CD14-positive monocyte (primary cell): ENCODE measurements around the gene PIM3. TPM values are rescaled to one million over a fixed set of nuclear protein-coding genes. Genes with fewer than 3 reads are reported as not detected.

ENCODE experiments used
- DNase-seq, 3 donors: peaks; one replicate each; pipeline ENCODE4 v3.0.0-alpha.2; 2011 to 2022
- H2AFZ ChIP-seq: 2 replicates; pipeline ENCODE4 v1.6.0; 2012; ENCODE audit warnings: mild to moderate bottlenecking, low read depth, low read length, inconsistent platforms; ENCODE audit not compliant: insufficient read depth, poor library complexity, severe bottlenecking
- H3K27ac ChIP-seq, 2 donors: 1 replicate in 1 of 2; 2 replicates in 1 of 2; pipeline ENCODE4 v1.5.1; 2012 to 2013; ENCODE audit warnings: low read length in 2 of 2, control low read depth in 1 of 2, inconsistent platforms in 1 of 2, low read depth in 1 of 2, mild to moderate bottlenecking in 1 of 2
- H3K27me3 ChIP-seq, 2 donors: one replicate each; pipeline versions ENCODE4 v1.6.0 to v1.6.1; 2011 to 2013; ENCODE audit warnings: low read length in 2 of 2; ENCODE audit not compliant: control insufficient read depth in 2 of 2, insufficient read depth in 2 of 2
- H3K36me3 ChIP-seq, 2 donors: replicated peaks in 1 of 2; 1 replicate in 1 of 2; 2 replicates in 1 of 2; pipeline versions ENCODE4 v1.5.1 to v1.6.1; 2012 to 2013; ENCODE audit warnings: low read length in 2 of 2, control low read depth in 1 of 2, inconsistent platforms in 1 of 2, mild to moderate bottlenecking in 1 of 2; ENCODE audit not compliant: insufficient read depth in 2 of 2, control insufficient read depth in 1 of 2
- H3K4me1 ChIP-seq, 2 donors: 1 replicate in 1 of 2; 2 replicates in 1 of 2; pipeline versions ENCODE4 v1.5.1 to v1.6.1; 2012 to 2013; ENCODE audit warnings: low read length in 2 of 2, control low read depth in 1 of 2, inconsistent platforms in 1 of 2, mild to moderate bottlenecking in 1 of 2, moderate library complexity in 1 of 2; ENCODE audit not compliant: insufficient read depth in 2 of 2, control insufficient read depth in 1 of 2
- H3K4me2 ChIP-seq: replicated peaks from 2 replicates; pipeline ENCODE3; 2012; ENCODE audit warnings: low read length, moderate library complexity, mild to moderate bottlenecking; ENCODE audit not compliant: poor library complexity, severe bottlenecking; ENCODE audit errors: extremely low read depth
- H3K4me3 ChIP-seq, 3 experiments: fragments of 200-600 bp in 1 of 3; sonication (generic) in 1 of 3; replicated peaks in 1 of 3; 1 replicate in 2 of 3; 2 replicates in 1 of 3; pipeline ENCODE4 v1.5.1; 2011 to 2013; ENCODE audit warnings: low read length in 3 of 3, mild to moderate bottlenecking in 3 of 3, control low read depth in 2 of 3, low read depth in 2 of 3, inconsistent platforms in 1 of 3, moderate library complexity in 1 of 3
- H3K79me2 ChIP-seq: 2 replicates; pipeline ENCODE4 v1.6.0; 2012; ENCODE audit warnings: mild to moderate bottlenecking, control low read depth, inconsistent platforms, low read length, moderate library complexity; ENCODE audit not compliant: insufficient read depth
- H3K9ac ChIP-seq: 2 replicates; pipeline ENCODE4 v1.6.0; 2017; ENCODE audit warnings: low read length, mild to moderate bottlenecking; ENCODE audit not compliant: insufficient read depth, poor library complexity, severe bottlenecking
- H3K9me3 ChIP-seq, 2 donors: replicated peaks in 1 of 2; 1 replicate in 1 of 2; 2 replicates in 1 of 2; pipeline versions ENCODE4 v1.5.1 to v1.6.1; 2012 to 2013; ENCODE audit warnings: low read length in 2 of 2, control low read depth in 1 of 2; ENCODE audit not compliant: control insufficient read depth in 1 of 2, insufficient read depth in 1 of 2
- H4K20me1 ChIP-seq: 2 replicates; pipeline ENCODE4 v1.6.0; 2012; ENCODE audit warnings: mild to moderate bottlenecking, low read length, control low read depth, moderate library complexity; ENCODE audit not compliant: insufficient read depth
- H3K27ac Mint-ChIP-seq, 7 donors: one replicate each; pipeline ENCODE4 v1.8.0; 2020; ENCODE audit warnings: mild to moderate bottlenecking in 7 of 7, mixed read lengths in 7 of 7, moderate library complexity in 6 of 7, inconsistent platforms in 2 of 7
- H3K27me3 Mint-ChIP-seq, 3 donors: one replicate each; pipeline ENCODE4 v1.8.0; 2021 to 2022; ENCODE audit warnings: low read depth in 3 of 3, mild to moderate bottlenecking in 3 of 3, mixed read lengths in 3 of 3, moderate library complexity in 3 of 3, inconsistent platforms in 1 of 3
- H3K36me3 Mint-ChIP-seq, 2 donors: one replicate each; pipeline ENCODE4 v1.8.0; 2020; ENCODE audit warnings: mixed read lengths in 2 of 2, inconsistent platforms in 1 of 2, mild to moderate bottlenecking in 1 of 2
- H3K4me1 Mint-ChIP-seq: one replicate; pipeline ENCODE4 v1.8.0; 2020; ENCODE audit warnings: mild to moderate bottlenecking, mixed read lengths
- H3K4me3 Mint-ChIP-seq, 2 donors: one replicate each; pipeline ENCODE4 v1.8.0; 2020; ENCODE audit warnings: mild to moderate bottlenecking in 2 of 2, mixed read lengths in 2 of 2, moderate library complexity in 1 of 2
- H3K9me3 Mint-ChIP-seq, 7 donors: one replicate each; pipeline ENCODE4 v1.8.0; 2020 to 2022; ENCODE audit warnings: mixed read lengths in 7 of 7, mild to moderate bottlenecking in 6 of 7, moderate library complexity in 6 of 7, inconsistent platforms in 2 of 7
- WGBS: methylation state at CpG from one replicate; pipeline ENCODE4 v1.1.5; 2013; ENCODE audit warnings: missing lambda C conversion rate; ENCODE audit not compliant: insufficient coverage; 5-methylcytosine and 5-hydroxymethylcytosine counted together
- intact Hi-C, 2 donors: fragments of 100-400 bp; cut with micrococcal nuclease; formaldehyde crosslinking; loops; one replicate each; pipeline versions ENCODE4 v1.15.0 to v1.15.1; 2023
- polyA plus RNA-seq, 3 donors: library from polyadenylated mRNA; depleted of rRNA in 1 of 3; unstranded in 2 of 3; stranded (reverse) in 1 of 3; fragments of 300-500 nt in 2 of 3; fragments of >200 nt in 1 of 3; fragmentation: Illumina TruSeq in 2 of 3; gene quantifications; 1 replicate in 2 of 3; 2 replicates in 1 of 3; pipeline ENCODE4 v1.2.3, GENCODE V29; 2012 to 2021
- TF ChIP-seq, protein P1 (sequence below): fragments of 200-600 bp; IDR thresholded peaks from one replicate; pipeline ENCODE4 v1.8.0; 2022; ENCODE audit warnings: antibody characterized with exemption, mild to moderate bottlenecking

Gene PIM3
- polyA plus RNA-seq, 3 donors: 38.8 to 135 (median 40.4) TPM

DNA sequence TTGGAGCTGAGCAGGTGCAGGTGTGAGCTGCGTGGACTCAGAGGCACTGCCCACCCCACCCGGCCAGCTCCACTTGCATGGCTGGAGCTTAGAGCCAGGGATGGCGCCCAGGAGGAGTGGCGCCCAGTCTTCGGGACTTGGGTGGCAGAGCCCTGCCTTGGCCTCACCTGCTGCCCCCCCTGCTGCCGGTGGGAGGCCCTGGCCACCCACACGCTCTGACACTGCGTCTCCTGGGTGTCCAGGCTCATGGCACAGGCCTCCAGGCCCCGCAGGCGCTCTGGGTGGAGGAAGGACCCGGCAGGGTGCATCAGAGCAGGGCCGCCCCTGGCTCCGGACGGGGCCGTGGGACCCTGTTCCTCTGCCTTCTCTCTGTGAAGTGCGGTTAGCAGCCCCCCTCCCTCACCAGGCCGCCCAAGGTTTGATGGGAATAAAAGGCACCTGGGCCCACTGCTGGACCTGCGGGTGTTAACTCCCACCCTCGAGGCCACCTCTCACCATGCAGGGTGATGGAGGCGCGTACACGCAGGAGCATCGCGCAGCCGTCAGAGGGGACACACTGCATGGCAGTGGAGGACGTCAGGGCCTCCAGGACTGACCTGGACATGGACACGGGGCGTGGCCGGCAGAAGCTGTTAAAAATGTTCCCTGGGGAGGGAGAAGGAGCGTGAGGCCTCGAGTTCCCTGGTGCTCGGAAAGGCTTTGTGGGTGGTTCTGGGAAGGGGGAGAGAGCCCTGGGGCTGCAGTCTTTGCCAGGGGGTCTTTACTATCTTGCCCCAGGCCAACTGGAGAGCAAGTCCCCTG lies 40.2 kb downstream of the PIM3 start:
- DNase-seq: no peak
- H2AFZ ChIP-seq: no peak overlapping the region
- H3K36me3 ChIP-seq: no peaks in the 10 kb centered on the region
- TF ChIP-seq, protein P1, sequence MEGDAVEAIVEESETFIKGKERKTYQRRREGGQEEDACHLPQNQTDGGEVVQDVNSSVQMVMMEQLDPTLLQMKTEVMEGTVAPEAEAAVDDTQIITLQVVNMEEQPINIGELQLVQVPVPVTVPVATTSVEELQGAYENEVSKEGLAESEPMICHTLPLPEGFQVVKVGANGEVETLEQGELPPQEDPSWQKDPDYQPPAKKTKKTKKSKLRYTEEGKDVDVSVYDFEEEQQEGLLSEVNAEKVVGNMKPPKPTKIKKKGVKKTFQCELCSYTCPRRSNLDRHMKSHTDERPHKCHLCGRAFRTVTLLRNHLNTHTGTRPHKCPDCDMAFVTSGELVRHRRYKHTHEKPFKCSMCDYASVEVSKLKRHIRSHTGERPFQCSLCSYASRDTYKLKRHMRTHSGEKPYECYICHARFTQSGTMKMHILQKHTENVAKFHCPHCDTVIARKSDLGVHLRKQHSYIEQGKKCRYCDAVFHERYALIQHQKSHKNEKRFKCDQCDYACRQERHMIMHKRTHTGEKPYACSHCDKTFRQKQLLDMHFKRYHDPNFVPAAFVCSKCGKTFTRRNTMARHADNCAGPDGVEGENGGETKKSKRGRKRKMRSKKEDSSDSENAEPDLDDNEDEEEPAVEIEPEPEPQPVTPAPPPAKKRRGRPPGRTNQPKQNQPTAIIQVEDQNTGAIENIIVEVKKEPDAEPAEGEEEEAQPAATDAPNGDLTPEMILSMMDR: no peak
- no peaks in the 10 kb centered on the region for H3K9me3 ChIP-seq
- WGBS: 95% methylated on average over 30 of the region's 32 CpGs
- no peak overlapping the region for H3K4me3 ChIP-seq
- no peaks in the 10 kb centered on the region for H3K79me2 ChIP-seq
- H3K4me1 ChIP-seq: peaks cover 15 to 20% of the 10 kb centered on the region in 2 donors
- no peaks in the 10 kb centered on the region for H4K20me1 ChIP-seq
- intact Hi-C loops: no loop called here
- Mint-ChIP-seq H3K4me1 (peaks cover 15% of the 10 kb centered on the region), H3K27ac (no peak overlapping the region), H3K27me3 (peaks cover 4 to 15% (median 5%) of the 10 kb centered on the region in 3 donors), H3K36me3 (no peaks in the 10 kb centered on the region), H3K4me3 (no peak overlapping the region), H3K9me3 (peaks cover 0 to 2% (median 0%) of the 10 kb centered on the region in 7 donors)
- H3K27ac ChIP-seq: no peak overlapping the region
- no peak overlapping the region for H3K4me2 ChIP-seq
- H3K9ac ChIP-seq: no peak overlapping the region
- H3K27me3 ChIP-seq: peaks cover 0 to 16% of the 10 kb centered on the region in 2 donors

DNA sequence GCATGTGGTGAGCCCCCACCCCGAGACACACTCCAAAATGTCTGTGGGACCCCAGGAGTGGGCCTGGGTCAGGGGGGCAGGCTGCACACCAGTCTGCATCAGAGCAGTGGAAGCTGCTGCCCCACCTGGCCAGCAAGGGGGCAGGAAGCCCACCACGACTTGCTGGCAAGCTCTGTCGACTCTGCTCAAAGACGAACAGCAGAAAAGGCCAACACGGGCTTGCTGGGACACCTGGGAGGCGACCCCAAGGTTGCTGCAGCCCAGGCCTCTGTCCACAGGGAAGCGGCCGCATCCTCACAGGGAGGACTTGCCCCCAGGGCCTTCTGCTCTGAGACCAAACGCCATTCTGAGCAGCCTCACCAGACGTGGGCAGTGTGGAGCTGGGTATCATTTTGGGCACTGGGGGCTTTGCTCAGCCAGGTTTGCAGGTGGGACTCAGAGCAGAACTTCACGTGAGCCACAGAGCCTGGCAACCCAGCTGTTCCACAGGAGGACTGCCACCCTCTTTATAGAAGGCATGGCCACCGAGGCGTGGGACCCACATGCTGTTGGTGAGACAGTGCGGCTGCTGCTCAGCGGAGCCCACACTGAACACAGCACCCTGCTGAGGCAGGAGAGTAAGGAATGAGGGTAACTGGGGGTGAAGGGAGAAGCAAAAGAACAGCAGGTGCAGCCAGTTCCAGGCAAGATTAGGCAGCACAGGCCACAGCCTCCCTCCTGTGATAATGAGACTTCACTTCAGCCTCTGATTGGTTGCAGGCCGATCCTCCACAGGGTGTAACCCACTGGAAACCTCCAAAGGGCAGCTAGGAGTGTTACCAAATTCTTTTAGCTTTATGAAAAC lies 41.0 kb downstream of the PIM3 start:
- Histone ChIP-seq H3K9me3 (no peaks in the 10 kb centered on the region), H3K27me3 (peaks cover 0 to 16% of the 10 kb centered on the region in 2 donors), H3K4me2 (no peak overlapping the region), H2AFZ (no peak overlapping the region), H4K20me1 (no peaks in the 10 kb centered on the region), H3K9ac (no peak overlapping the region), H3K4me3 (no peak overlapping the region), H3K4me1 (peaks cover 15 to 20% of the 10 kb centered on the region in 2 donors), H3K27ac (no peak overlapping the region), H3K36me3 (no peaks in the 10 kb centered on the region), H3K79me2 (no peaks in the 10 kb centered on the region)
- Mint-ChIP-seq H3K36me3 (no peaks in the 10 kb centered on the region), H3K9me3 (peaks cover 0 to 2% (median 0%) of the 10 kb centered on the region in 7 donors), H3K4me3 (peak overlapping the region in 1 of 2 donors; percentile 52), H3K4me1 (peaks cover 15% of the 10 kb centered on the region), H3K27me3 (peaks cover 4 to 15% (median 5%) of the 10 kb centered on the region in 3 donors), H3K27ac (no peak overlapping the region)
- intact Hi-C loops: no loop called here
- DNase-seq: no peak
- TF ChIP-seq, protein P1: no peak
- WGBS: 92% methylated on average over 15 of the region's 16 CpGs
